GM11168 (cell line): Measurements from ENCODE around the gene PADI3.

ENCODE experiments used
- in situ Hi-C: fragments of 300-500 bp; cut with MboI; formaldehyde crosslinking; loops from one replicate; pipeline ENCODE4 v1.12.0; 2022; ENCODE audit warnings: low sequenced_read_pairs; ENCODE audit not compliant: unreplicated experiment

Gene PADI3, protein sequence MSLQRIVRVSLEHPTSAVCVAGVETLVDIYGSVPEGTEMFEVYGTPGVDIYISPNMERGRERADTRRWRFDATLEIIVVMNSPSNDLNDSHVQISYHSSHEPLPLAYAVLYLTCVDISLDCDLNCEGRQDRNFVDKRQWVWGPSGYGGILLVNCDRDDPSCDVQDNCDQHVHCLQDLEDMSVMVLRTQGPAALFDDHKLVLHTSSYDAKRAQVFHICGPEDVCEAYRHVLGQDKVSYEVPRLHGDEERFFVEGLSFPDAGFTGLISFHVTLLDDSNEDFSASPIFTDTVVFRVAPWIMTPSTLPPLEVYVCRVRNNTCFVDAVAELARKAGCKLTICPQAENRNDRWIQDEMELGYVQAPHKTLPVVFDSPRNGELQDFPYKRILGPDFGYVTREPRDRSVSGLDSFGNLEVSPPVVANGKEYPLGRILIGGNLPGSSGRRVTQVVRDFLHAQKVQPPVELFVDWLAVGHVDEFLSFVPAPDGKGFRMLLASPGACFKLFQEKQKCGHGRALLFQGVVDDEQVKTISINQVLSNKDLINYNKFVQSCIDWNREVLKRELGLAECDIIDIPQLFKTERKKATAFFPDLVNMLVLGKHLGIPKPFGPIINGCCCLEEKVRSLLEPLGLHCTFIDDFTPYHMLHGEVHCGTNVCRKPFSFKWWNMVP

DNA sequence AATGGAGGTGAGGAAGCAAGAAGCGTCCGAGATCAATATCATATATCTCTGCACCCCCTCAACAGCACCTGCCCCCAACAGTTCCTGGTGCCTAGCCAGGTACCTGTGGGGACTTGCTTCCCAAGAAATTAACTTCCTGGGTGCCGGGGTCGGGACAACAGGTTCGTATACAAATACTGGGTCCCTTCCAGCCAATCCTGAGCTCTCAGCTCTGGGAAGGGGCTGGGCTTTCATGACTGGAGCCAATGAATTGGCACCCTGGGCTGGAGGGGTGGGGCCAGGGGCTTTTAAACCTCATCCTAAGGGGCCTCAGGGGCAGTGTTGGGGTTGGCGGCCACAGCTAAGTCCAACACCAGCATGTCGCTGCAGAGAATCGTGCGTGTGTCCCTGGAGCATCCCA, at the start of gene PADI3:
Gene PADI3 (plus strand): TSS at position 318 of the 400 bp plus-strand sequence. CDS start 40 bp downstream, at position 358.
- in situ Hi-C loops: no loop called here

GRCh38 chr1:17199267-17200044, 49.4 kb upstream of the PADI3 start:
- in situ Hi-C loops: no loop called here

- in situ Hi-C loops: no loop called here
These were observed 48.7 kb upstream of the PADI3 start for GRCh38 chr1:17200246-17200645.

- in situ Hi-C loops: no loop called here
These were observed 48.1 kb upstream of the PADI3 start for GRCh38 chr1:17200756-17201155.

GRCh38 chr1:17201201-17202021, 47.5 kb upstream of the PADI3 start:
- in situ Hi-C loops: no loop called here

DNA sequence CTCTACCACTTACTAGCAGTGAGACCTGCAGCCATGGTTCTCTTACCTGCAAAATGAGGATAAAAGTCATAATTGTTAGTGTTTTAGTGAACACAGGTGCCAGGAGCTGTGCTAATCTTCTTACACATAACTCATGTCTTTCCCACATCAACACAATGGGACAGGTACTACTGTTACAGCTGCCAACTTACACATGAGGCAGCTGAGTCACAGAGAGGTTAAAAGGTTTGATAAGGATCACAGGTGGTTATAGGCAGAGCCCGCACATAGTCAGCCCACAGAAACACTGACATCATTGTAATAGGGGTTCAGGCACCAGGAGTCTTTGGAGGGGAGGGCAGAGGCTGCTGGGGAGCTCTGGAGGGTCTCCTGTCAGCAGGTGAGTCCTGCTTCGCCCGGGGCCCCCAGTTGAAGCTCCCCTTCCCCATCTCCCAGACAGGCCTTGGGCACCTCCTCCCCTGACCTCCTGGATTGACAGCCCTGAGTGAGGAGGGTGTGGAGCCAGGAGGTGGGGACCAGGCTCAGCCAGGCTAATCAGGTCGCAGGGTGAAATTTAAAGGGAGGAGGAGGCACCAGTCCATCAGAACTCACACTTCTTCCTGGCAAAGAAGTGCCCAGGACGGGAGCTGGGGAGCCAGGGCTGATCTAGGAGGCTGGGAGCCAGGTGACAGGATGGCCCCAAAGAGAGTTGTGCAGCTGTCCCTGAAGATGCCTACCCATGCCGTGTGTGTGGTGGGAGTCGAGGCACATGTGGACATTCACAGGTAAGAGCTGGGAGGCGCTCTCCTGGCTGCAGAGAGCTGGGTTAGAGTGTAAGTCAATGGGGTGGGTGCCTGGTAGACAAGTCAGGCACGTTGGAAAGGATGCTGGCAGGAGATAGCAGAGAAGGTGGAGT, 44.1 kb upstream of the PADI3 start, which contains the start of gene PADI1:
Gene PADI1 (plus strand): TSS at position 583 of the 895 bp plus-strand sequence. CDS start 90 bp downstream, at position 673.
- in situ Hi-C loops: no loop called here

DNA sequence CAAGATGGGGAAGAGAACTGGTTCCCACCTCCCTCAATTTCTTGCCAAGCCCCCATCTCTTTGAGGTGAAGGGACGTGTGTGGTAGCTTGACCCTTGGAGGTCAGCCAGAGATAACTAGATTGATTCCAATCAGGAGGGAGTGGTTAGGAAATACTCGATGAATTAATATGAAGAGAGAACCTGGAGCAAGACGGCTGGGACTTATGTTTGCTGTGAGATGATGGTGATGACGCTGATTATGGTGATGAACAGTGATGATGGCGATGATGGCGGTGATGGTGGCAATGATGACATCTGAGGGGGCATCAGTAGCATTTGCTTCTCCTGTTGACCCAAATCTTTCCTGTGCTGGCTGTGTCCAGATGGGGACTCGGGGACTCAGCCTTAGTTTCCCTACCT, 43.2 kb upstream of the PADI3 start:
- in situ Hi-C loops: no loop called here

- in situ Hi-C loops: no loop called here
These were observed 42.7 kb upstream of the PADI3 start for GRCh38 chr1:17206196-17206595.

- in situ Hi-C loops: no loop called here
These were observed 41.9 kb upstream of the PADI3 start for GRCh38 chr1:17207046-17207445.

DNA sequence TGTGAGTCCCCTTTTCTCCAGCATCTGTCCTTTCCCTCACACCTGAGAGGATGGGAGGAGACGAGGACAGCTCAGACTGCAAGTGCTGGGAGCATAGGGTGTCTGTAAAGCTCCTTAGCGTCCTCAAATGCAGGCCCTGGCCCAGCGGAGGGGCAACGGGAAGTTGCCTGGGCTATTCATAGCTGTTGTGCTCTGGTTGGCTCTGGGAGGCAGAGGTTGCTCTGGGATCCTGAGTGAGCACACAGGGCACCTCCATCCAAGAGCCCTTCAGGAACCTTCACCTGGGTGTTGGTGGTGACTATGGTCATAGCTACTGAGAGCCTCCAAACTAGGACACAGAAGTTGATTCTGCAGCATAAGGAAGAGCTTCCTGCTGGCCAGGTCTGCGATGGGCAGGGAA, 41.4 kb upstream of the PADI3 start:
- in situ Hi-C loops: no loop called here

DNA sequence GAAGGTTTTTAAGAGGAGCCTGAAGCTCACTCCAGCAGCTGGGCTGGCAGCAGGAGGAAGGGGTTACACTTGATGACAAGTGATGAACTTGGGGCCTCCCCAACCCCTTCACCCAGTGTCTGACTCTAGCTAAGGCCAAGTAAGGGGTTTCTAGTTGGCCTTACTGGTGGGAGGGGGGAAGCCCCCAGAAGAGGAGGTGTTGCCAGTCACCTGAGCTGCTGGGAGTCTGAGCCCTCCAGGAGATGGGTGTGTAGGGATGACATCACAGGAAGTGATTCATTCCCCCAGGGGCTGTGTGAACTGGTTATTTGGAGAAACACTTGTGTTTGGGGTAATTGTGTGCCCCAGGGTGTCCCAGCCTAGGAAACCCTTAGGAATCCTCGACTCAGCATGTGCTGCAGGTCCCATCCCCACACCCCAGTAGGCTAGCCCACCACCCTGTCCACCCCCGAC, 40.9 kb upstream of the PADI3 start:
- in situ Hi-C loops: no loop called here

DNA sequence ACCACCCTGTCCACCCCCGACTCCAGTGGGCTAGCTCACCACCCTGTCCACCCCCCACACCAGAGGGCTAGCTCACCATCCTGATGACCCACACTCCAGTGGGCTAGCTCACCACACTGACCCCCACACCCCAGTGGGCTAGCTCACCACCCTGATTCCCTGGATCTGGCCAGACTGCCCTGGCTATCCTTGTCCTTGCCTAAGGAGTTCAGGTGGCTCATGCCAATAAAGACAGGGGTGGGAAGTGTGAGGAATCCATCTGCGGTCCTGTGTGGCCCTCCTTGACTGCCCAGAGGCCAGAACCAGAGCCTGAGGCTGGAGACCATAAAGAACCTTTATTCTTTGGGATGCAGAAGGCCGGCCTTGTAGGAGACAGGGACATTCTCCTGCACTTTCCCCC, 40.4 kb upstream of the PADI3 start:
- in situ Hi-C loops: no loop called here

- in situ Hi-C loops: no loop called here
These were observed 39.5 kb upstream of the PADI3 start for GRCh38 chr1:17209430-17209829.

DNA sequence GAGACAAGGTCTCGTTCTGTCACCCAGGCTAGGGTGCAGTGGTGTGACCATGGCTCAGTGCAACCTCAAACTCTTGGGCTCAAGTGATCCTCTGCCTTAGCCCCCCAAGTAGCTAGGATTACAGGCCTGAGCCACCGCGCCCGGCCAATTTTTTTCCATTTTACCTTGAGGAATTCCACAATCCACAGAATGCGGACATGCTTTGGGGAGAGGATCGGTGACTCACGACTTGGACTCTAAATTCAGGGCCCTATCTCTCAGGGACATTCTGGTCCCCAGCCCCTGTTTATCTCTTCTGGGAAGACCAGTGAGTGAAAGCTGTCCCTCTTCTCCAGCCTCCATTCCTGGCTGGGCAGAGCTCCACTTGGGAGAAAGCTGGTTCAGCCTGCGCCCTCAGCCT, 38.7 kb upstream of the PADI3 start:
- in situ Hi-C loops: no loop called here

DNA sequence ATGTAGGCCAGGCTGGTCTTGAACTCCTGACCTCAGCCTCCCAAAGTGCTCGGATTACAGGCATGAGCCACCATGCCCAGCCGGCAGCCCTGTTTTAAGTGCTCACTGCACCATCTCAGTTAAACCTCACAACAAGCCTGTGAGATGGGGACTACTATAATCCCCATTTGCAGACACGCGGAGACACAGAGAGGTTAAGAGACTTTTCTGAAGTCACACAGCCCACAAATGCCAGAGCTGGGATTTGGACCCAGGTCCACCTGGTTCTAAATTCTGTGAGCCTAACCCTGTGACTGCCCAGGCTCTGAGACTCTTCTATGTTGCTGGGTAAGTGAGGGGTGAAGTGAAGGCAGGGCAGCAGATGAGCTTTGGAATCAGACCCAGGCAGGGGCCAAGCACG, 37.5 kb upstream of the PADI3 start:
- in situ Hi-C loops: no loop called here

DNA sequence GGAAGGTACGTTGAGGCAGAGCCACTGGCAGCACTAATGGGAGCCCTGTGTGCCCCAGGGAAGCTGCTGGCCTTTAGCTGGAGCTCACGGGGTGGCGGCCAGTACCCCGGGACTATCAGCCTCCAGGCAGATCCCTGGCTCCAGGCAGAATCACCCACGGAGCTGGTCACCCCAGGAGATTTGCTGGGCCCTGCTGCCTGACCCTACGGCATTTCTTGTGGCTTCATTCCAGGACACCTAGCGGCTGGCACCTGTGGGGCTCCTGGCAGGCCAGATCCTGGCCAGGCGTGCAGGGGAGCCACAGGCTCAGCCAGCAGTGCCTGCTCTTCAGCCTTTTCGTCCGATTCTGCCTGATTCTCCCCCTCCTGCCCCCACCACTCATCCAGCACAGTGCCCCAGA, 36.9 kb upstream of the PADI3 start:
- in situ Hi-C loops: no loop called here

GRCh38 chr1:17212487-17213121, 36.3 kb upstream of the PADI3 start:
- in situ Hi-C loops: no loop called here

DNA sequence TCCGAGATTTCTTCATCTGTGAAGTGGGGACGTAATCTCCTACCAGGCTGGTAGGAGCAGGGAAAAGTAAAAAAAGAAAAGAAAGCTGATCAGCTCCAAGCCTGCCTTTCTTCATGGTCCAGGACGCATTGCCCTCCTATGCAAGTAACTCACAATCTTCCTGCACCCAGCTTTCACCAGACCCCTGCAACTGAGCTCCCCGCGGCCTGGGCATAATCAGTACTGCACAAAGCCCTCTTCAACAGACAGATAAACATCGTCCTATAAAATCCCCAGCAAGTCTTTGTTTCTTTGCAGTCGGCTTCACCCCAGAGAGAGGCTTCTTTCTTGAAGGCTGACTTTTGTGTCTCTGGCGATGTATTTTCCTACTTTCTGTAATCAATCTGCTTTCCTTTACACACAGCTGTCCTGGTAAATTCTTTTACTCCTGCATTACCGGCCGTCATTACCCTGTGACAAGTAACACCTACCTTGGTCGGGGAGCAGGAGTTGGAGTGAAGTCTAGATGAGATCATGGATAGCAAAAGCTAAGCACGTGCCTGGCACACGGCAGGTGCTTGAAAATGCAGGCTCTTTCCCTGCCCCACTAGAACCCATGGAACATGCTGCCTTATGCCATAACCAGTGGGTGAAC, 35.6 kb upstream of the PADI3 start:
- in situ Hi-C loops: no loop called here
